T-helper 1 cell treated with Interleukin-12 subunit alpha and Interleukin-12 subunit beta and Interleukin-4 antibody, amounts not matched to agents 30 ng/mL and 1 ng/mL, for 36 hours (primary cell): ENCODE results near the gene TAS2R30. TPM values are rescaled to one million over a fixed set of nuclear protein-coding genes. Genes with fewer than 3 reads are reported as not detected.
"Not testable (repeated sequence)": the region's sequence is repeated elsewhere in the genome, so short reads cannot be mapped to it uniquely, and the experiment has no call there.

ENCODE experiments used
- intact Hi-C: fragments of 100-400 bp; cut with micrococcal nuclease; formaldehyde crosslinking; loops from one replicate; pipeline ENCODE4 v1.15.1; 2024
- total RNA-seq: library from RNA; stranded (reverse); gene quantifications from 2 replicates; pipeline ENCODE4 v1.2.3, GENCODE V29; 2022

The TAS2R30 gene
- total RNA-seq, 1 donor from 2014 or later = 5.4 TPM

DNA sequence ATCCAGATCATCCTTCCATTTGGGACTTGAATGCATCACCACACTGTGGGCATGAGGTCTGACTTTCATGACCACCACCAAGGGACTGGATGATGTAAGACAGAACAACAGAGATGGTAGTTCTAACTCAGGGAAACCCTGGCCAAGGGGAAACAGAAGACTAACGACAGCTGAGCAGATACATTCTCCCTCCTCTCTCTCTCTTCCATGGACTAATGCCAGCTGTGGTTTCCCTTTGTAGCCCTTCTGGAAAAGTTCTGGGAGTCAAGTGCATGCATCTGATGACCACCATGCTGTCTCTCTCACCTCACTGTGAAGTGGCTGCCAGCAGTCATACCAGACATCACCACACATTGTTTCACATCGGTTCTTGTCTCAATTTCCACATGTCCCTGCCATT lies 3.4 kb downstream of the TAS2R30 start:
- intact Hi-C loops = no loop called here

DNA sequence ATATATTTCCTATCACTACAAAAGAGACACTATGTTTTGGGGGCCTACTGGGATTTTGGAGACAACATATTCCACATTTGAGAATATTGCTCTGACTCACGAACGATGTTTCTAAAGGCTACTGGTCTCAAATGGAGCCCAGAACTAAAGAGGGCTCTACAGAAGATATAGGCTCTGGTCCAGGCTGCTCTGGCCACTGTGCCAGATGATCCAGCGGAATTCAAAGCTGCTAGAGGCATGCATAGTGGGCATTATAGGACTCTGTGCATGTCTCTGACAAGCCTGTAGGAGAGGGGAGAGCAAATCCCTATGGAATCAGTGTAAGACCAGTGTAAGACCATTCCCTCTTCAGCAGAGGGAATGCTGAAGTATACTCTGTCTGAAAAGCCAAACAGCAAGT lies 4.1 kb downstream of the TAS2R30 start:
- intact Hi-C loops = no loop called here

DNA sequence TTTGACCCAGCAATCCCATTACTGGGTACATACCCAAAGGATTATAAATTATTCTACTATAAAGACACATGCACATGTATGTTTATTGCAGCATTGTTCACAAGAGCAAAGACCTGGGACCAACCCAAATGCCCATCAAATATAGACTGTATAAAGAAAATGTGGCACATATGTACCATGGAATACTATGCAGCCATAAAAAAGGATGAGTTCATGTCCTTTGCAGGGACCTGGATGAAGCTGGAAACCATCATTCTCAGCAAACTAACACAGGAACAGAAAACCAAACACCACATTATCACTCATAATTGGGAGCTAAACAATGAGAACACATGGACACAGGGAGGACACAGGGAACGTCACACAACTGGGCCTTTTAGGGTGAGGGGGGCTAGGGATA lies 20.3 kb downstream of the TAS2R30 start:
- intact Hi-C loops = not testable (repeated sequence)

- intact Hi-C loops = not testable (repeated sequence)
Measured at GRCh38 chr12:11111213-11111612, 23.2 kb downstream of the TAS2R30 start.

DNA sequence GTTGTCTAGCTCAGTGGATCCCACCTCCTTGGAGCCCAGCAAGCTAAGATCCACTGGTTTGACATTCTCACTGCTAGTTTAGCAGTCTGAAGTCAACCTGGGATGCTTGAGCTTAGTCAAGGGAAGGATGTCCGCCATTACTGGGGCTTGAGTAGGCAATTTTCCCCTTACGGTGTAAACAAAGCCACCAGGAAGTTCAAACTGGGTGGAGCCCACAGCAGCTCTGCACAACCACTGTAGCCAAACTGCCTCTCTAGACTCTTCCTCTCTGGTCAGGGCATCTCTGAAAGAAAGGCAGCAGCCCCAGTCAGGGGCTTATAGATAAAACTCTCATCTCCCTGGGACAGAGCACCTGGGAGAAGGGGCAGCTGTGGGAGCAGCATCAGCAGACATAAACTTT lies 25.6 kb downstream of the TAS2R30 start:
- intact Hi-C loops = no loop called here

DNA sequence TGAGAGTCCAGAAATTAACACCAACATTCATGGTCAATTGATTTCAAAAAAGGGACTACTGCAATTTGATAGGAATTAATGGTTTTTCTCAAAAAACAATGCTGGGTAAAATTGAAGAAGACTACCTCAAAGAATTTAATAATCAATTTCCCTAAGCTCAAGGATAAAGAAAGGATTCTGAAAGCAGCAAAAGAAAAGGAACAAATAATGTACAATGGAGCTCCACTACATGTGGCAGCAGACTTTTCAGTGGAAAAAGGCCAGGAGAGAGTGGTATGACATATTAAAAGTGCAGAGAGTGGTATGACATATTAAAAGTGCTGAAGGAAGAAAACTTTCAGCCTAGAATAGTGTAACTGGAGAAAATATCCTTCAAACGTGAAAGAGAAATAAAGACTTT lies 26.7 kb downstream of the TAS2R30 start:
- intact Hi-C loops = no loop called here

- intact Hi-C loops = no loop called here
Measured at GRCh38 chr12:11106288-11106687, 28.2 kb downstream of the TAS2R30 start.

DNA sequence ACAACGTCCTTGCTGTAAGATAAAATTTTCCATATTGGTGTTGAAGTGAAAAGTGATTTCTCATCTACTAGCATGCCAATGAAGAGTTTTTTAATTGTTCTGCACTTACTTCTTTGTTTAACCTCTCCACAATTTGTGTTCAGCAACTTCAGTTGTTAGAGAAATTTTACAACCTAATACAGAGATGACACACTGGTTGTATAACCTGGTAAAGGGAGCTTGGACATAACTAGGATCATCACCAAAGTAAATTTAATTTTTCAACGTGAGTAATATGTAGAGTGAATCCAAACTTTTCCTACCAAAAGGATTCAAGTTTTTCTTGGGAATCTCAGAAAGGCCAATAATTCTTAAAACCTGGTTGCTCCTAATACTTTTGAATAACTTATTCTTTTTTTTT lies 28.9 kb downstream of the TAS2R30 start:
- intact Hi-C loops = no loop called here

- intact Hi-C loops = not testable (repeated sequence)
Measured at GRCh38 chr12:11094910-11095309, 39.5 kb downstream of the TAS2R30 start.

DNA sequence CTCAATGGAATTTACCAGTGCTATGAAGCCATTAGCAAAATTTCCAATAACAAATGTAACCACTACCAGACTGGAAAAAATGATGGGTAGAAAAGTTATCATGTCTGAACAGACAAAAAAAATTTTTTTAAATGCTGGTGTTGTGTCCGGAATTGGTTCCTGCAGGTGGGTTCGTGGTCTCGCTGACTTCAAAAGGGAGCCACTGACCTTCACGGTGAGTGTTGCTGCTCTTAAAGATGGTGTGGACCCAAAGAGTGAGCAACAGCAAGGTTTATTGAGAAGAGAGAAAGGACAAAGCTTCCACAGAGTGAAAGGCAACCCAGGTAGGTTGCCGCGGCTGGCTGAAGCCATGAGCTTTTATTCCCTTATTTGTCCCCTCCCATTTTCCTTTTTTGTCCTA lies 42.3 kb downstream of the TAS2R30 start, which contains the start of gene TAS2R43:
Gene TAS2R43 (minus strand): TSS at position 186 of the 400 bp plus-strand sequence. CDS start 84 bp downstream, at position 102.
- intact Hi-C loops = no loop called here

DNA sequence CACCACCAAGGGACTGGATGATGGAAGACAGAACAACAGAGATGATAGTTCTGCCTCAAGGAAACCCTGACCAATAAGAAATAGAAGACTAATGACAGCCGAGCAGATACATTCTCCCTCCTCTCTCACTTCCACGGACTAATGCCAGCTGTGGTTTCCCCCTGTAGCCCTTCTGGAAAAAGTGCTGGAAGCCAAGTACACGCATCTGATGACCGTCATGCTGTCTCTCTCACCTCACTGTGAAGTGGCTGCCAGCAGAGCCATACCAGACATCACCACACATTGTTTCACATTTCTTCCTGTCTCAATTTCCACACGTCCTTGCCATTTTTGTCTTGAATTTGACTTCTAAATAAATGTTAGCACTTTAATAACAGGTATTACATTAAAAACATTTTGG lies 45.2 kb downstream of the TAS2R30 start:
- intact Hi-C loops = loop anchor here (10.0 kb wide), 1 partner anchor 86 kb away; the partner anchor contains the start of gene SMIM10L1

DNA sequence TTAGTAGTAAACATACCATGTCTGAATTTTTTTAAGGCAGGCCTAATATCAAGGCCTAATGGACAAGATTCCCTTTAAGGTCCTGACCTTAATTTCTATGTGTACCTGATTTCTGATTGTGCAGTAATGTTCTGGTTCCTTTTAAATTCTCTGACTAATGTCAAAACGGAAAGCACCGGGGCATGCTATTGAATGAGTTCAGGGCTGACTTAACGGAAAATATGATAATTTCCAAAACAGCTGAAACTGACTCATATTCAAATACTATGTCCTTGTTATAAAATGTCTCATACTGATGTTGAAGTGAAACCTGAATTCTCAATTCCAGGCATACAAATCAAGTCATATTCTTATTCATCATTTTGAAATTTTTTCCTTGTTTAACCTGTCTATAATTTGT lies 49.0 kb downstream of the TAS2R30 start:
- intact Hi-C loops = loop anchor here (10.0 kb wide), 1 partner anchor 89 kb away; the partner anchor contains the start of gene SMIM10L1

Other genes starting within 250 kb of the TAS2R30 start
- gene TAS2R13, start 225.1 kb downstream of the TAS2R30 start, total RNA-seq = 2.0 and 2.8 TPM in 2 replicates
- not detected in 2 replicates for gene PRH2, start 205.4 kb downstream of the TAS2R30 start, total RNA-seq
- 4.7 and 5.2 TPM in 2 replicates for gene TAS2R14, start 195.4 kb downstream of the TAS2R30 start, total RNA-seq
- 1.8 TPM in 2 replicates for gene TAS2R50, start 147.7 kb downstream of the TAS2R30 start, total RNA-seq
- gene TAS2R20, start 136.3 kb downstream of the TAS2R30 start, total RNA-seq = 1.8 and 2.6 TPM in 2 replicates
- gene TAS2R19, start 112.0 kb downstream of the TAS2R30 start, total RNA-seq = 3.9 and 4.5 TPM in 2 replicates
- 3.5 and 4.9 TPM in 2 replicates for gene TAS2R31, start 103.2 kb downstream of the TAS2R30 start, total RNA-seq
- 1.6 and 3.3 TPM in 2 replicates for gene TAS2R46, start 72.3 kb downstream of the TAS2R30 start, total RNA-seq
- gene TAS2R43, start 42.3 kb downstream of the TAS2R30 start, total RNA-seq = 1.0 and 1.2 TPM in 2 replicates
- gene SMIM10L1, start 36.5 kb upstream of the TAS2R30 start, total RNA-seq = 7.6 and 8.4 TPM in 2 replicates
- gene TAS2R42, start 52.3 kb upstream of the TAS2R30 start, total RNA-seq = not detected in 2 replicates
- not detected in 2 replicates for gene PRB3, start 135.1 kb upstream of the TAS2R30 start, total RNA-seq
- not detected in 2 replicates for gene PRB4, start 175.8 kb upstream of the TAS2R30 start, total RNA-seq